ENCODE results near the gene WWP2. TPM values are rescaled to one million over a fixed set of nuclear protein-coding genes. Genes with fewer than 3 reads are reported as not detected.

The WWP2 gene
- total and polyA plus RNA-seq, 2 experiments from 2014 or later: 19.9 to 23.1 TPM

DNA sequence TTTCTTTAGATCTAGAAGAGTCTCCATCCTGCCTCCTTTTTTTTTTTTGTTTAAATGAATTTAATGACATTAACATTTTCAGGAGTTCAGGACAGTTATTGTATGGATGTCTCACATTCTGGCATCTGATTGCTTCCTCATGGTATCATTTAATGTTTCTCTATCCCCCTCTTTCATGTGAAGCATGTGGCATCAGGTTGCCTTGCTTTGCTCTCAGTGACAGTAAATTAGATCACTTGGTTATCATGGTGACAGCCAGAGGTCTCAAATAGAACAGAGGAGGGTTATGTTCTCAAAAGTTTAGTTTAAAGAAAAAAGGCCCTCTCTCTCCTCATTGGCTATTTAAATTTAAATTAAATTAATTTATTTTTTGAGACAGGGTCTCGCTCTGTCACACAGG is 74.1 kb downstream of the WWP2 start:
- 95% methylated on average over 1 of the region's 1 CpG for WGBS (ENCODE audit: low lambda C conversion rate, missing lambda C conversion rate)
- Histone ChIP-seq H3K4me2 (no peak overlapping the region), H3K4me1 (ENCODE audit: insufficient read depth) (peaks cover 38% of the 10 kb centered on the region), H4K20me1 (ENCODE audit: insufficient read depth, poor library complexity, severe bottlenecking) (no peaks in the 10 kb centered on the region), H3K27me3 (no peaks in the 10 kb centered on the region), H3K79me2 (no peaks in the 10 kb centered on the region), H3K9me3 (ENCODE audit: low read depth) (no peaks in the 10 kb centered on the region), H3K27ac (no peak overlapping the region), H3K4me3 (no peak overlapping the region), H3K36me3 (replicated peaks; ENCODE audit: insufficient read depth, low read depth) (no peaks in the 10 kb centered on the region), H3K9me2 (replicated peaks; ENCODE audit: insufficient read depth) (no peaks in the 10 kb centered on the region), H2AFZ (no peak overlapping the region)
- TF ChIP-seq, protein P1, sequence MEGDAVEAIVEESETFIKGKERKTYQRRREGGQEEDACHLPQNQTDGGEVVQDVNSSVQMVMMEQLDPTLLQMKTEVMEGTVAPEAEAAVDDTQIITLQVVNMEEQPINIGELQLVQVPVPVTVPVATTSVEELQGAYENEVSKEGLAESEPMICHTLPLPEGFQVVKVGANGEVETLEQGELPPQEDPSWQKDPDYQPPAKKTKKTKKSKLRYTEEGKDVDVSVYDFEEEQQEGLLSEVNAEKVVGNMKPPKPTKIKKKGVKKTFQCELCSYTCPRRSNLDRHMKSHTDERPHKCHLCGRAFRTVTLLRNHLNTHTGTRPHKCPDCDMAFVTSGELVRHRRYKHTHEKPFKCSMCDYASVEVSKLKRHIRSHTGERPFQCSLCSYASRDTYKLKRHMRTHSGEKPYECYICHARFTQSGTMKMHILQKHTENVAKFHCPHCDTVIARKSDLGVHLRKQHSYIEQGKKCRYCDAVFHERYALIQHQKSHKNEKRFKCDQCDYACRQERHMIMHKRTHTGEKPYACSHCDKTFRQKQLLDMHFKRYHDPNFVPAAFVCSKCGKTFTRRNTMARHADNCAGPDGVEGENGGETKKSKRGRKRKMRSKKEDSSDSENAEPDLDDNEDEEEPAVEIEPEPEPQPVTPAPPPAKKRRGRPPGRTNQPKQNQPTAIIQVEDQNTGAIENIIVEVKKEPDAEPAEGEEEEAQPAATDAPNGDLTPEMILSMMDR (IDR thresholded peaks at IDR 0.05; ENCODE audit: poor library complexity): no peak
- TF ChIP-seq EZH2 (IDR thresholded peaks at IDR 0.05; ENCODE audit: borderline replicate concordance) (no peak), EZH2phosphoT487 (IDR thresholded peaks at IDR 0.05; ENCODE audit: low read depth, severe bottlenecking, unreplicated experiment) (no peak)
- DNase-seq (ENCODE audit: low spot score): no peak

DNA sequence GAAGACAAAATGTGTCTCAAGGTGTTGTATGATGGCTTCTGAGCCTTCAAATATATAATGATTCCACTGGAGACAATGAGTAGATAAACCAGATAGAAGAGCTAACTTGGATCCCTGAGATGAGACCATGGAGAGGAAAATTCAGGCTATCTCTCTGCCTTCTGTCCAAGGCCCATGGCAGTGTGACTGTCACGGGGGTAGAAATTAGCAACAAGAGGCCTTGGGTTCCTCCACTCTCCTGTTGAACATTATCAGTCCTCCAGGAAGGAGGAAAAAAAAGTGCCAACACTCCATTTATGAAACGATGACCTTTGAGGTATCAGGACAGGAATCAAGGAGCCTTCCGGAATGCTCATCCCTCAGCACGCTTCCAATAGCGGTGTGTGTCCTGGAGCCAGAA is 75.2 kb downstream of the WWP2 start:
- no peak for DNase-seq (ENCODE audit: low spot score)
- H3K9me2 ChIP-seq (replicated peaks; ENCODE audit: insufficient read depth): no peaks in the 10 kb centered on the region
- no peak overlapping the region for H3K4me3 ChIP-seq
- no peaks in the 10 kb centered on the region for H3K79me2 ChIP-seq
- no peaks in the 10 kb centered on the region for H3K9me3 ChIP-seq (ENCODE audit: low read depth)
- H3K4me2 ChIP-seq: no peak overlapping the region
- TF ChIP-seq EZH2phosphoT487 (IDR thresholded peaks at IDR 0.05; ENCODE audit: low read depth, severe bottlenecking, unreplicated experiment) (no peak), EZH2 (IDR thresholded peaks at IDR 0.05; ENCODE audit: borderline replicate concordance) (no peak)
- TF ChIP-seq, protein P1 (IDR thresholded peaks at IDR 0.05; ENCODE audit: poor library complexity): no peak
- peaks cover 32% of the 10 kb centered on the region for H3K4me1 ChIP-seq (ENCODE audit: insufficient read depth)
- no peak overlapping the region for H2AFZ ChIP-seq
- H3K27me3 ChIP-seq: no peaks in the 10 kb centered on the region
- H3K36me3 ChIP-seq (replicated peaks; ENCODE audit: insufficient read depth, low read depth): no peaks in the 10 kb centered on the region
- 93% methylated on average over 5 of the region's 5 CpGs for WGBS (ENCODE audit: low lambda C conversion rate, missing lambda C conversion rate)
- no peak overlapping the region for H3K27ac ChIP-seq
- H4K20me1 ChIP-seq (ENCODE audit: insufficient read depth, poor library complexity, severe bottlenecking): no peaks in the 10 kb centered on the region

DNA sequence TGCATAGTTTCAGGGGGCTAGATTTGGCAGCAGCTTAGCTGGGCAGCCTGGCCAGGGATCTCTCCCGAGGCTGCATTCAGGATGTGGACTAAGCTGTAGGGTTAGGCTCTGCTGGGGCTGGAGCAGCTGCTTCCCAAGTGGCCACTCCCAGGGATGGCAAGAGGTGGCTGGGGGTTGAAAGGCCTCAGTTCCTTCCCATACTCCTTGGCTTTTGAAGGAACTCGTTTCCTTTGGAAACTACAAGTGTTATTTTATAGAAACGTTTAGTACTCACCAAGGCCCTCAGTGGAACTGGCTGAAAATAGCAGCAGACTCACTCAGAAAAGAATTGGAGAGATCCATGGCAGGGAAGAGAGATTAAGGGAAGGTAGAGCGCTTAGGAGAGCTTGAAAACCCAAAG is 76.4 kb downstream of the WWP2 start:
- WGBS (ENCODE audit: low lambda C conversion rate, missing lambda C conversion rate): 77% methylated on average over 4 of the region's 4 CpGs
- no peaks in the 10 kb centered on the region for H4K20me1 ChIP-seq (ENCODE audit: insufficient read depth, poor library complexity, severe bottlenecking)
- no peak for DNase-seq (ENCODE audit: low spot score)

More for the DNA sequence above, 76.4 kb downstream of the WWP2 start:
- TF ChIP-seq, protein P1 (IDR thresholded peaks at IDR 0.05; ENCODE audit: poor library complexity): no peak
- no peak for TF ChIP-seq EZH2 (IDR thresholded peaks at IDR 0.05; ENCODE audit: borderline replicate concordance)
- TF ChIP-seq EZH2phosphoT487 (IDR thresholded peaks at IDR 0.05; ENCODE audit: low read depth, severe bottlenecking, unreplicated experiment): no peak
- Histone ChIP-seq H3K4me3 (no peak overlapping the region), H3K9me2 (replicated peaks; ENCODE audit: insufficient read depth) (no peaks in the 10 kb centered on the region), H3K9me3 (ENCODE audit: low read depth) (no peaks in the 10 kb centered on the region), H3K36me3 (replicated peaks; ENCODE audit: insufficient read depth, low read depth) (no peaks in the 10 kb centered on the region), H3K79me2 (no peaks in the 10 kb centered on the region), H3K27me3 (no peaks in the 10 kb centered on the region), H3K27ac (peak overlapping the region; percentile 50), H2AFZ (no peak overlapping the region), H3K4me1 (ENCODE audit: insufficient read depth) (peaks cover 24% of the 10 kb centered on the region), H3K4me2 (no peak overlapping the region)
